GM19043 (cell line): ENCODE measurements around the gene ARID4B.
"Not testable (repeated sequence)": the region's sequence is repeated elsewhere in the genome, so short reads cannot be mapped to it uniquely, and the experiment has no call there.

Source experiments
- ATAC-seq: cut with Tn5 transposase; IDR thresholded peaks from one replicate; pipeline ENCODE4 v1.9.1; 2021; ENCODE audit warnings: low read depth; ENCODE audit not compliant: unreplicated experiment

The ARID4B gene

GRCh38 chr1:235327559-235328270, at the start of gene ARID4B:
ARID4B (minus strand) TSS chr1:235328179; CDS start chr1:235326919, 1,260 bp downstream.
- no peak for ATAC-seq

GRCh38 chr1:235375919-235376605, 48.1 kb upstream of the ARID4B start:
- ATAC-seq = no peak

- no peak for ATAC-seq
These were observed 41.8 kb upstream of the ARID4B start for GRCh38 chr1:235369802-235370201.

GRCh38 chr1:235368428-235368827, 40.4 kb upstream of the ARID4B start:
- ATAC-seq = no peak

- peak; percentile 100 for ATAC-seq
These were observed 39.3 kb upstream of the ARID4B start, which contains the start of gene TBCE for GRCh38 chr1:235367000-235367908. TBCE (plus strand) TSS chr1:235367427; CDS start chr1:235380050, 12,623 bp downstream.

GRCh38 chr1:235366286-235366685, 38.3 kb upstream of the ARID4B start:
- ATAC-seq = no peak

- not testable (repeated sequence) for ATAC-seq
These were observed 36.2 kb upstream of the ARID4B start for GRCh38 chr1:235364189-235364588.

GRCh38 chr1:235358899-235359298, 30.9 kb upstream of the ARID4B start:
- no peak for ATAC-seq

- ATAC-seq = no peak
These were observed 29.8 kb upstream of the ARID4B start for GRCh38 chr1:235357485-235358373.

GRCh38 chr1:235351898-235352297, 23.9 kb upstream of the ARID4B start:
- ATAC-seq = no peak

- no peak for ATAC-seq
These were observed 23.5 kb upstream of the ARID4B start for GRCh38 chr1:235351441-235351840.

GRCh38 chr1:235343726-235344125, 15.7 kb upstream of the ARID4B start:
- no peak for ATAC-seq

GRCh38 chr1:235342471-235342870, 14.5 kb upstream of the ARID4B start:
- no peak for ATAC-seq

GRCh38 chr1:235342039-235342438, 14.1 kb upstream of the ARID4B start:
- ATAC-seq = no peak

- no peak for ATAC-seq
These were observed 13.4 kb upstream of the ARID4B start for GRCh38 chr1:235341334-235341733.

GRCh38 chr1:235339746-235340145, 11.8 kb upstream of the ARID4B start:
- no peak for ATAC-seq

- ATAC-seq = no peak
These were observed 8.9 kb upstream of the ARID4B start for GRCh38 chr1:235336903-235337302.

GRCh38 chr1:235331401-235331800, 3.4 kb upstream of the ARID4B start:
- ATAC-seq = no peak

GRCh38 chr1:235330918-235331285, 2.9 kb upstream of the ARID4B start:
- ATAC-seq = no peak
